GM18858 (cell line): ENCODE data around the gene CLMN.
"Not testable (repeated sequence)": the region's sequence is repeated elsewhere in the genome, so short reads cannot be mapped to it uniquely, and the experiment has no call there.

Experiments used
- ATAC-seq: cut with Tn5 transposase; IDR thresholded peaks from one replicate; pipeline ENCODE4 v1.9.1; 2021; ENCODE audit not compliant: unreplicated experiment

Gene CLMN

DNA sequence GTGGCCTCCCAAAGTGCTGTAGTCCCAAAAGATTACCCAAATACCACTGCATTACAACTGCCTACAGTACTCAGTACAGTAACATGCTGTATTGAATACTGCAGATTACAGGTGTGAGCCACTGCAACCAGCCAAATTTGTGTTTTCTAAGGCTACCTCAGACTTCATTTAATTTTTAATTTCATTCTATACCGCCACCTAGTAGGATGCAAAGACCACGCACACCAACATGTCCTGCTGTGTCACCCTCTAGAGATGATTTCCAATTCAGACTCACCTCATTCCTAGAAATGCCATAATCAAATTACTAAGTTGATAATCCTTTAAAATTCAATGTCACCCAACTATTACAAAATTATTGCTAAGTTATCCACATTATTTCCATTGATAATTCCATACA is 177.5 kb downstream of the CLMN start:
- ATAC-seq = no peak

DNA sequence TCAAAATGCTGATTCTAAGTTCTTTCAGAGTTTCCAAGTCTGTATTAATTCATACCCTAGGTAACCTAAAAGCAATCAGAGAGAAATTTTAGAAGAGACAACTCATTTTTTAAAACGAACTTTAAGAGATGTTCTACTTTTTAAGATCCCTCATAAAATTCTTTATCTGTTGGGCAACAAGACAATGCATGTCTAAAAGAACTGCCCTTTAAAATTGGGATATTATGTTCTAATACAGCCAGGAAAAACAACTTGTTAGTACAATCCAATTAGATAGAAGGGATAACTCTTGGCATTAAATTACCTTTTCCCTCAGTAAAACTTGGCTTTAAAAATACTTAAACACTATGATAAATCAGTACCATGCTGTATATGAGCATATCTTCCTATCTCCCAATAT is 178.0 kb downstream of the CLMN start:
- ATAC-seq = no peak

- no peak for ATAC-seq
Observed at GRCh38 chr14:95140060-95140858, 179.4 kb downstream of the CLMN start.

GRCh38 chr14:95138876-95139275 is 180.8 kb downstream of the CLMN start:
- no peak for ATAC-seq

GRCh38 chr14:95138455-95138854 is 181.3 kb downstream of the CLMN start:
- ATAC-seq = not testable (repeated sequence)

GRCh38 chr14:95137804-95138167 is 181.9 kb downstream of the CLMN start:
- no peak for ATAC-seq

GRCh38 chr14:95137164-95137803 is 182.4 kb downstream of the CLMN start:
- no peak for ATAC-seq

GRCh38 chr14:95136631-95137030 is 183.1 kb downstream of the CLMN start:
- ATAC-seq = no peak

DNA sequence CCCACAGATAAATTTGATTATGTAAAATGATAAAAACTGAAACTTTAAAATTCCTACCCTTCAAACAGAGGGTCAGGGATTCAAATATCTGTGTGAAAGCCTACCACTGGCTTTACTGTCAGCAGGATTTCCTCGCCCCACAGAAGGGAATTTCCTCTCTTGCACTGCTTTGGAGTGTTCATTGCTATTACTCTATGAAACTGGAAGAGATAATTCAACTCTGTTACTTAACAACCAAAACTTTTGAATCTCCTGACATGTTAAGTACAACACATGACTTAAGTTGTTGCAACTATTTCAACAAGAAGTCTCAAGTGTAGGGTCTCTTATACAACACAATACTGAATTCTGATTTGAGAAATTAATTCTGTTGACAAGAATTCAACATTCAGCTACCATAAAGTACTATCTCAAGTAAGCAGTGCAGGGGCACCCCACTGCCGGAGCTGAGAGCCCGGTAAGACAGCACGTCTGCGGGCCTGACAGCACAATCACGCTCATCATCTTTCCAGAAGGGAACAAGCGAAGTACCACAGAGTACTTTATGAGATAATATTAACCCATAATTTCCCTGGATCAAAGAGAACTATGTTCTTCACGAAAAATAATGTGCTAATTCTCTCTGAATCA is 185.3 kb downstream of the CLMN start:
- ATAC-seq = no peak

- ATAC-seq = no peak
Observed at GRCh38 chr14:95133282-95133681, 186.4 kb downstream of the CLMN start.

GRCh38 chr14:95132760-95133159 is 186.9 kb downstream of the CLMN start:
- no peak for ATAC-seq
